GM04503 (cell line): ENCODE data around the gene GJC2.

Experiments
- DNase-seq: peaks from one replicate; pipeline ENCODE4 v3.0.0-alpha.2; 2012; ENCODE audit warnings: low read depth

GJC2 gene

DNA sequence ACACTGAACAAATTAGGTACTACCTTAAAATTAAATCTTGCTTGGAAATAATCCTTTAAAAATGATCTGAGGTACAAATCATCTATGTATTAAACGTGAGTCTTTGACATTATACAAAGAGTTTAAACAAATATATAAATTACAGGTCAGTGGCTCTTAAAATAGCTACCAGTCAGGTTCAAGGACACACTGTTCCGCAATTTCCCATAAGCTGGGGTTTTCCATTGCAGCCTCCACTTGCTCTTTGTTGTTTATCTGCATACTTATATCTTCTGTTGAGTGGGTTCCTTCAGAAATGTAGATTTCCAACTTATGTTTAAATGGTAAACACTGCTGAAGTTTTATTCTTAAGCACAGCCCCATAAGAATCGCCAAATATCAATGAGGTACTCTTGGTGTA lies 34.9 kb upstream of the GJC2 start:
- no peak for DNase-seq

DNA sequence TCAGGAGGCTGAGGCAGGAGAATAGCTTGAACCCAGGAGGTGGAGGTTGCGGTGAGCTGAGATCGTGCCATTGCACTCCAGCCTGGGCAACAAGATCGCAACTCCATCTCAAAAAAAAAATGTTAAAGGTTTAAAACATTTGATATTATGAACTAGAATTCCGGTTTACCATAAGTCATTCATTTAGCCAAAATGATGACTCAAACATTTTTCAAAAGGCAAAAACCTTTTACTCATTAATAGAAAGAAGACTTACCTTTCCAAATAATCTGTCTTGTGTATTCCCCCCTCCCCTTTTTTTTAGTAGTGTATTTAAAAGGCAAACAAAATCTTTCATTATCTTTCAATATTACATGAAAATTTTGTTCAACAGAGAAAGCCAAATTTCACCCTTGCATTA lies 32.4 kb upstream of the GJC2 start:
- DNase-seq, result no peak

DNA sequence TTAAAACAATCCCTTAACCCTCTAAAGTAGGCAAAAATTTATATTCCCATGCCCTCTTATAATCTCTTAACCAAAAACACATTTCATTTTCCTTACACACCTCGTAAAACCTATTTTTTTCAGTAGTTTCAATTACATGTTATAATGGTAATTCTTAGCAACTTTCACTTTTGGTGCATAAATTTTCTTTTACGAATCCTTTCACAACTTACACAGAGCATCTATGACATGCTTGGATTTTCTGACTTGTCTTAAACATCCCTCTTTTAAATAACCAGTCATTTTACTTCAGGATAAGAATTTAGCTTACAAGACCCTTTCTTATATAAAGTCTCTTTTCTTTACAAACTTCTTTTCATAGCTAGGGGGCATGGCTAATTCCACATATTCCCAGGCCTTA lies 31.7 kb upstream of the GJC2 start:
- no peak for DNase-seq

DNA sequence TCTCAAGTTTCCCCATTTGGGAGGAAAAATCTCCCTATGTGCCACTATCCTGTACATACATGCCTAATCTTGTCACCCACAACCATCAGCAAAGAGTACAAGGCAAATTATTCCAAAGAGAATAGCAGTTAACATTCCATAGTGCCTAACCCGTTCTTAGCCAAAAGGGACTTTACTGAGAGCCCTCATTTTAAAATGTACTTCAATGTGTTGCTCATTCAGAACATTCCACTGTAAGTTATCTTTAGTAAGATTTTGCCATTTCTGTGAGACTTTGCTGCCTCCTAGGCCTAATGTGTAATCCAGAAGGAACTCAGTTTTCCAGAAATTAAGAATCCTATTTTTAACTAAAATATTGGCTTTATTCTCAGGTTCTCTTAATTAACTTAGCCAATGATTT lies 29.4 kb upstream of the GJC2 start:
- no peak for DNase-seq

DNA sequence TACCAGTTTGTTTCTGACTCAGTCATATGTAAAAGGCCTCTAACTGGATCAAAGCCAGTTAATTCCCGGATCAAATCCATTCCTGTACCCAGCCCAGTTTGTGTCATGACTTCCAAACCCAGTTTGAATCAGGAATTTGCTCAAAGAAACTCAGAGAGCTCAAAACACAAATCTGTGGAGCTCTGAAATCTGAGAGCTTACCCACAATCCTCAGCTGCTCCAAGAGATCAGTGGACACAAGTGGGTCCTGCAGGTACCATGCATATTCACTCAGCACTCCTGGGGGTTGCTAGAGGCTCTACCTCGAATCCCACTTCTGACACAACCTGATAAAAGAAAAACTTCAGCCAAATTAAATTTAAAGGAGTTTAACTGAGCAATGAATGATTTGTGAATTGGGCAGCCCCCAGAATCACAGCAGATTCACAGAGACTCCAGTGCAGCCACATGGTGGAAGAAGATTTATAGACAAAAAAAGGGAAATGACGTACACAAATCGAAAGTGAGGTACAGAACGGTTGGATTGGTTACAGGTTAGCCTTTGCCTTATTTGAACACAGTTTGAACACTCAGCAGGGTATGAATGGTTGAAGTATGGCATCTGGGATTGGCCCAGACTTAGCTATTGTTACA lies 28.8 kb upstream of the GJC2 start:
- no peak for DNase-seq

DNA sequence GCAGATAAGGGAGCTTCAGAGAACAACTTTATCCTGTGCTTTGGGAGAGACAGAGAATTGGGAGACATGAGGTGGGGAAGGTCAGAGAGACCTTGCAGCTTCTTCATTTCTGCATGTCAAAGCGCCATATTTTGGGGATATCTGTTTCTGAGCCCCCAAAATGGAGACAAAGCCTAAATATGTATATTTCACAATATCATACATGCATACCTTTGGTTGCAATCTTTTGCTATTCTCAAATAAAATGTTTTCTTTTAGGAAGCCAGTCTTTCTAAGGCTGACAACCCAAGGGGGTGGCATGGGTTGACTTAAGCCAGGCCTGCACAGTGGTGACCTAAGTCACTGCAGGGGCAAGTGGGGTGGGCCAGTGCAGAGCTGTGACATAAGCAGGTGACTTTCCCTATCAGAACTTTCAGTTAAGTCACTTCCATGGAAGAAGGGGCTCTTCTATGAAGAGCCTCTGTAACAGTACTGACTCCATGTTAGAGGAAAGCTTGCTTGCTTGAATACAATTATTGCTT lies 26.7 kb upstream of the GJC2 start:
- no peak for DNase-seq

DNA sequence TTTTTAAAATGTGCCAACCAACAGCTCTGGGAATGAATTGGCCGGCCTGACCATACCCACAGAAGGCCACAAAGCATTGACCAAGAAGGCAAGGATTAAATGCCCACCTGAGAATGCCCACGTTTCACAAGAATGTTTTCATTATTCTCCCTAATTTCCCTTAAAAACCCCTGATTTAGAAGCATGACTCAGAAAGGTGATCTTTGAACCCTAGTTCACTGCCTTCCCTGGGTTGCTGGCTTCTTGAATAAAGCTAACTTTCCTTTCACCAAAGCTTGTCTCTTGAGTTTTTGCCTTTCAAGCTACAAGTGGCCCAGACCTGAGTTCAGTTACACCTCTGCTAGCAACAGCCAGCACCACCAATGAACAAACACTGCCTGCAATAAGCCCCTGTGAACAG lies 26.2 kb upstream of the GJC2 start:
- no peak for DNase-seq

DNA sequence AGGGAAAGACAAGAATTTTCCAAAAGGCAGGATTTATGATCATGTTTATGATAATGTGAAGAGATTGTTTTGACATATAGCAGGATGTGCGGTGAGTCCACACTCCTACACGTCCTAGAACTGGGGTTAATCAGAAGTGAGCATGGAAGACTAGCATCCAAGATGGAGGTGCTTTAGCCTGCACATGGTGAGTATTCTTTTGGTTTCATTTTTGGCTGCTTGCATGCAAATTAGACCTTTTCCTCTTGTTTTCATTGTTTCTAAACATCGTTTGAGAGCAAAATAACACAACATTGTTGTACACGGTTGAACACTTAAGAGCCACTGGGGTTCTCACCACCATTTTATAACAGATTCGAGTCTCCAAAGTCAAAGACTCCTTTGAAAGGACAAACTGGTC lies 24.5 kb upstream of the GJC2 start:
- DNase-seq, result no peak

DNA sequence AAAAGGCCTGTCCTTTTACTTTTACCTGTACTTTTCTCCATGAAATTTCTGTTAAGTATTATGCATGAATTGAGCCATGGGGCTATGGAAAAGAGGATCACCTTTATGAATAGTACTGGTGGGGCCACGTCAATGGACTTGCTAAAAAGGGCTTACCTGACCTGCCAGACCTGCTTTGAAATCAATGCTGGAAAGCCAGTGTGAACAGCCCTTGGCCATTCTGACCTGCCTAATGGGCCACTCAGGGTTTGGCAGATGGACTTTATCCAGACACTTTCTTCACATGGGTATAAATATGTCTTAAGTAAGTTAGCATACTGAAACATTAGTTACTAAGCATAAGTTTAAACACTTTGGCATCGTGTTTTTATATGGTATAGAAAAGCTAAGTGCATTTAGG lies 18.0 kb upstream of the GJC2 start:
- DNase-seq, result no peak

DNA sequence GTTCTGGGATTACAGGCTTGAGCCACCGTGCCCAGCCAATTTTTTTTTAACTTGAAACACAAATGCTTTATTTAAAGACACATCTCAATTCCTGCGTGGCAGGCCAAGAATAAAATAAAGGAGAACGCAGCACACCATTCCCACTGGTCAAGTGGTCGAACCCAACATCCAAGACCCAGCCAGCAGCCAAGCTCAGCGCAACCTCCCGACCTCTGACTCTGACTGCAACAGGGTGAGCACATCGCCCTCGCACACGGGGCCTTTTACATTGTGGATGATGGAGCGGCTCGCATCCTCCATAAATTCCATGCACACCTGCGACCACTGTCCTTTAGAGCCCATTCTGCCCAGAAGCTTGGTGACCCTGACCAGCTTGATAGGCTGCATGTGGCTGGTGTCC lies 15.1 kb upstream of the GJC2 start:
- DNase-seq, result no peak

DNA sequence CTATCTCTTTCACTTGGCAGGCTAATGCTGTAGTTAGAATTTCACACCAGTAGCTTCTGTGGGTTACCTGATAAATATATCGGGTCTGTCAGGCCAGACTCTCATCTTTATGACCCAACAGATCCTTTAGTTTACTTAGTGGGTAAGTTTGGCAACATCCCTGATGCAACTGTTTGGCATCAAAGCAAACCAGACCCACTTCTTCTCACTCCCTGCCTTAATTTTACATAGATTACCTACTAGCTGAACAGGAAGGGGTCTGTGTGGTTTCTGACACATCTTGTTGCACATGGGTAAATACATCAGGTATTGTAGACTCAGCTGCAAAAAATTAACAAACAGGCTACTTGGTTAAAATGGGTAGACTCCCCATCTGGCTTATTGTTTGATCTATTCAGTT lies 12.8 kb upstream of the GJC2 start:
- DNase-seq, result no peak

DNA sequence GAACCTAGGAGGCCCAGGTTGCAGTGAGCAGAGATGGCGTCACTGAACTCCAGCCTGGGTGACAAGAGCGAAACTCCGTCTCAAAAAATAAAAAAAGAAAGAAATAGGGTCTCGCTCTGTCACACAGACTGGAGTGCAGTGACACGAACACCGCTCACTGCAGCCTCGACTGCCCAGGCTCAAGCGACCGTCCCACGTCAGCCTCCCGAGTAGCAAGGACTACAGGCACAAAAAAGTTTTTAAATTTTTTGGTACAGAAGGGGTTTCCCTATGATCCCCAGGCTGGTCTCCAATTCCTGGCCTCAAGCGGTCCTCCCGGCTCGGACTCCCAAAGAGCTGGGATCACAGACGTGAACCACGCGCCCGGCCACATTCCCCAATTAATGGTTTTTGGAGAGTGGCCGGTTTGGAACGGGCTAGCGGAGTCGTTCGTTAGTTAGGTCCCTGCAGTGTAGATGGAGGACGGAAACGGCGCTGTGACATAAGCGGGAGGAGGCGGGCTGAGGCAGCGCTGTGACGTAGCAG lies 10.3 kb upstream of the GJC2 start:
- no peak for DNase-seq

DNA sequence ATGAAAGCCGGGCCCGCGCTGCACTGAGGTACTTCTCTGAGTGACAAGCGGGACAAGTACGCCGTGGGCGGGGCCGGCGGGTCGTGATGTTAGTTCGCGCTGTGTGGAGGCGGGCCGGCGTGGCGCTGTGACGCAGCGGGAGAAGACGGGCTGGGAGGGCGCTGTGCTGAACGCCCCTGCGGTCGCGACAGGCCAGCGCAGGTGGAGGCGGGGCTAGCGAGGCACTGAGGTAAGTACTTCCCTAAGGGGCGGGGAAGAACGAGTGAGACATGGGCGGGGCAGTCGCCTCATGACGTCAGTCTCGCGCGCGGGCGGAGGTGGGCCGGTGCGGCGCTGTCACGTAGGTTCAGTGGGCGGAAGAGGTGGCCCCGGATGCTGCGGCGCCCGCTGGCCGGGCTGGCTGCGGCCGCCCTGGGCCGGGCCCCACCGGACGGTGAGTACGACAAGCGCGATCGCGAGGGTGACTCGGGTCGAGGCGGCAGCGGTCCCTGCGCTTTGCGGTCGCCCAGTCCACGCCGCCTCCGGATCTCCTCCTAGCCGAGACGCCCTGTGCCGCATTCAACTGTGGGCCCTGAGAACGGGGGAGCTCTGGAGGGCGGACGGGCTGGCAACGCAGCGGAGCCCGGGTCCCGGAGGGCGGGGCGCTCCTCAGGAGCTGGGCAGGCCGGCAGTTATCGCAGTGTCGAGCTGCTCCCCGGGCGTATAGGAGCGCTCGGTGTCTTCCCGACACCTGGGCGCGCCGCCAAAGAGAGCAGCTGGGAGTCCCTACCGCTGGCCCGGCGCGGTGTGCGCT lies 9.6 kb upstream of the GJC2 start, which contains the start of gene GUK1:
GUK1 (plus strand) TSS at position 349 of the 793 bp plus-strand sequence; CDS start at position 373, 24 bp downstream.
- DNase-seq, result peak; percentile 89

DNA sequence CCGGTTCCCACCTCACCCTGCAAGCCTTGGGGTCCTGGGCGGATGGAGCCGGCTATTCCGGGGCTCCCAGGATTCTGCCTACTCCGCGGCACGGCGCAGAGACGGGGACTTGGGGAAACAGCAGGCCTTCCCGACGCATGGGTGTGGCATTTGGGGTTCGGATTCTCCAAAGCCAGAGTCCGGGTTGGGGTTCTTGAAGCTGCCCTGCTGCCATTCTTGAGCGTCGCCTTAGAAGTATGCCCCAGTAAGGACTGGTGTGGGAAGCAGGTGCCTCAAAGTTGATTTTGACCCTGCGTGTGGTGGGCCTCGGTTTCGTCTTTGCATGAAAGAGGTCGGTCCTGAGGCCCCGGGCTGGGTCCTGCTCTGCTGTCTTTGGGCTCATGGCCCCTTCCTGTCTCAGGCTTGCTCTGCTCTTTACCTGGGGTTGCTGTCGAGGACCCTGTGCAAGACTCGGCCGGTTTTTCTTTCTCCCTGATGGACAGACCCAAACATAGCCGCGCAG lies 9.0 kb upstream of the GJC2 start:
- no peak for DNase-seq

DNA sequence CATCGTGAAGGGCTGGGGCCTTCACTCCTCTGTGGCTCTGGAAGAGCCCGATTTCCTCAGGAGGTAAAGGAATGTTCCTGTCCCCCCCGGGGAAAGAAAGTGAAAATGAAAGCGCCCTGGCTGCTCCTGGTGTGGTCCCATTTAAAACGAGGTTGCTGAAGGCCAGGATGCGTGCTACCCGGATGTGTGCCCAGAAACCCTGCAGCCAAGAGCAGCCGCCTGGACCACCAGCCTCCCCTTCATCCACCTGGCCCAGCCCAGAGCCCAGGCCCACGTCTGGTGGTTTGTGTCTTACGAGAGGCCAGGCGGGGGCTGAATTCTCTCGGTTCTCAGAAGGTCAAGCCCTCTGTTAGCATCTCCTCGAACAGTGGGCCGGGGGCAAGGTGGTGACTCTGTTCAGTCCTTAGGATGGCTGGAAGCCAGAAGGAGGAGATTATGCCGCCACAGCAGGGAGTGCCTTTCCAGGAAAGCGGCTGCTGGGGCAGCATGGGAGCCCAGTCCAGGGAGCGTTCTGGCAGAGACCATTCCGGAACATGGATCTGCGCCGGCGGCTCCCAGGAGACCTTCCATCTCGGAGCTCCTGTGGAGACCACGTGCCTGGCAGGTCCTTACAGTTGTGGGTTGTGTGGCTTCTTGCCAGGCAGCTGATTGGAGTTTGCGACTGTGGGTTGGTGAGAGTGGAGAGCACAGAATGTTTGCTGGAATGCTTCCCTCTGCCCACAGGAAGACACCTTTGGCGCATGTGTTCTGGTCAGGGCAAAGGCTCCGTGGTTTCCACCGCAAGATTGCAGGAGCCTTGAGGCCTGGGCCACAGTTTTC lies 8.3 kb upstream of the GJC2 start:
- DNase-seq, result no peak

DNA sequence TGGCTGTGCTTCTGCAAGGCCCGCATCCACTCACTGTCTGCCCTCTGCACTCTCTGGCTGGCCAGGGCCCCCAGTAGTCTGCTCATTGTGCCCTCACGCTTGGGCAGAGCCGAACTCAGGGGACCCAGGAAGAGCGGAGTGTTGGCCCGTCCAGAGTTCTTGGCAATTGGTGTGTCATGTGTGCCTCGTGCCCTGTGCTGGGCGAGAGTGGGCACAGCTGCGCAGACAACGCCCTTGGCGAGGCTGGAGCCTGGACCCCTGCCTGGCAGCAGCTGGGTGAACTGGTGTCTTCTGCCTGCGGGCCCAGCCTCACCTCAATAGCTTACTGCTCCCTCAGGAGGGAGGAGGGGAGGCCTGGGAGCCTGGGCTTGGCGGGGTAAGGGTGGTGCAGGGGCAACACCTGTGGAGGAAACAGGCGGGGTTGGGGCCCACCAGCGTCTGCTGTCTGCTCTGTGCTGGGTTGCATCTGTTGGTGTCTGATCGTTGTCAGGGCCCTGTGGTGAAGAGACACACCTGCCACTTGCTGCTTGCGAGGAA lies 7.5 kb upstream of the GJC2 start:
- DNase-seq, result no peak

DNA sequence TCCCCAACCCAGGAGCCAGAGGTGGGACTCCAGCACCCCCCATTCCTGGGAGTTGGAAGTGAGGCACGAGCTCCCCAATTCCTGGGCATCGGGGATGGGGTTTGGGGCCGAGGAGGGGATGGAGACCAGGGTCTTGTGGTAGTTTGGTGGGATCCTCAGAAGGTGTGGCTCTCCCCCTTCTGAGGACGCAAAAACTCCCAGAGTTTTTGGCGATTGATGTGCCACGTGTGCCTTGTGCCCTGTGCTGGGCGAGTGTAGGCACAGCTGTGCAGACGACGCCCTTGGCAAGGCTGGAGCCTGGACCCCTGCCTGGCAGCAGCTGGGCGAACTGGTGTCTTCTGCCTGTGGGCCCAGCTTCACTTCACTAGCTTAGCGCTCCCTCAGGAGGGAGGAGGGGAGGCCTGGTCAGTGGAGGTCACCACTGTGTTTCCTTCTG lies 7.0 kb upstream of the GJC2 start:
- DNase-seq, result no peak

DNA sequence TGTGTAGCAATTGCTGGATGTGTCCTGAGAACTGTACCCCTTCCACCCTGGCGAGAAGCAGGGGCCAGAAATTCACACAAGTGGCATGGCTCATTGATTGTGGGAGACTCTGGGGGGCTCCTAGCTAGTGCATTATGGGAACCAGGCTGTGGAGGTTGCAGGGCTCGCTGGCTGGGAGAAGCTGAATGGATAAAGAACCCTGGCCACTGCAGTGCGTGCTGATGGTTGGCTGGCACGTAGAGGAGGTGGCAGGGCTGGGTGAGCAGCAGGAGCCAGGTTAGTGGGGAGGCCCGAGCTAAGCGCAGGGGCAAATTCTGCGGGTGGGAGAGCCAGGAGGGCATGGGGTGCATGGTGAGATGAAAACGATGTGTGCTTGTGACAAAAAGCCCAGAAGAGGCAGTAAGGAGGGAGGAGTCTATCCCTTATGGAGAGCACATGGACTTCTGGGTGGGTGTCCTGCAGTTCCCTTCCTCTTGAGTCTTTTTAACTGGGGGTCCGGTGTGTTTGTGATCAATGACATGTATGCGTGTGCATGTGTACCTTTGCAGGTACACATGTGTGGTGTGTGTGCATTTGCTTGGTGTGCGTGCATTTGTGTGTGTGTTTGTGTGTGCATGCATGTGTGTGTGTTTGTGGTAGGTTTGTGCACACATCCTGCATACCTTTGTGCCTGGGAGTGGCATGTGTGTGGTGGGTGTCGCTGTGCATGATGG lies 6.1 kb upstream of the GJC2 start:
- no peak for DNase-seq

DNA sequence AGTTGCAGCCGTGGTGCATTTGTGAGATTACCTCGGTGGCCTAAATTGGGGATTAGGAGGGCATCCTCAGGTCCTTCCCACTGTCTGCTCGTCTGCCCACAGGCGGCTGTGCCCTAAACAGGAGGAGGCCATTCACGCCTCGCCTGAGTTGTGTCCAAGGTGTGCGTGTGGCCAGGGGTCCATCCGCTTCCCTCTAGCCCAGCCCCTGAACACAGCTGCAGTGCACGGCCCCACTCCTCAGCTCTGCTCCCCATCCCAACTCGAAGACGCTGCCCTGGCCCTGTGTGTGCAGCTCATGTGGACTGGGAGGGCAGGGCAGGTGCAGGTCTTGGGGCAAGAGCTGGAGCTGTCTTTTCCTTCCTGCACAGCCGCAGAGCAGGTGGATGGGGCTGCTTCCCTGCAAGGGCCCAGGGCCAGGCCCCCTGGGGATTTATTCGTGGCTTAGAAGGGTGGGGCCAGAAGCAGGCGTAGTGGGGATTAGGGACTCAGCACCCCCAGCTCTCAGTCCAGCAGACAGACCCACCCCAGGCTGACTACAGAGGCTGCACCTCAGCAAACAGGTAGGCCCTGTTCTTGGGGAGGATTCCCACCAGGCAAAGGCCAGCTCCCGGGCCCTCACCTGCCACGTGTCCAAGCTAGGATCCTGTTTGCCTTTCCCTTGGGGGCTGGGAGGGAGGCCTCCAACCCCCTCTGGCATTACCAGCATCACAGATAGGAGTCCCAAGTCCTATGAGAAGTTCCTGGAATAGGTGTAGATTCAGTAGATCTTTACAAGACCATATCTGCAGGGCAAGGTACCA lies 5.3 kb upstream of the GJC2 start:
- no peak for DNase-seq

DNA sequence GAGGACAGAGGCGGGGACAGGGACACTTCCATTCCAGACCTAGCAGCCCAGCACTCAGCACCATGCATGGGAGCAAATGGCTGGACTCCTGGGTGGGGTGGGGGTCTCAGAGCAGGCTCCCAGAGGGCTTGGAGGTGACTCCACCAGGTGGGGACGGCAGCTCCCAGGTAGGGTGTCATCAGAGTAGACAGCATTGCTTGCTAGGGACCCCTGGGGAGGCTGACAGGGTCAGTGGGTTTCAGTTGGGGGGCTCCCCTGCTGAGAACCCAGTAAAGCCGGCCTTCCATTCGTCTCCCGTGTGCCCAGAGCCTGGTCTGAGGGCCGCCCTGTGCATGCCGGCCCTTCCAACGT lies 4.8 kb upstream of the GJC2 start:
- DNase-seq, result no peak
